ENCODE results near the gene LCN15.
"Not testable (repeated sequence)": the region's sequence is repeated elsewhere in the genome, so short reads cannot be mapped to it uniquely, and the experiment has no call there.

The LCN15 gene

DNA sequence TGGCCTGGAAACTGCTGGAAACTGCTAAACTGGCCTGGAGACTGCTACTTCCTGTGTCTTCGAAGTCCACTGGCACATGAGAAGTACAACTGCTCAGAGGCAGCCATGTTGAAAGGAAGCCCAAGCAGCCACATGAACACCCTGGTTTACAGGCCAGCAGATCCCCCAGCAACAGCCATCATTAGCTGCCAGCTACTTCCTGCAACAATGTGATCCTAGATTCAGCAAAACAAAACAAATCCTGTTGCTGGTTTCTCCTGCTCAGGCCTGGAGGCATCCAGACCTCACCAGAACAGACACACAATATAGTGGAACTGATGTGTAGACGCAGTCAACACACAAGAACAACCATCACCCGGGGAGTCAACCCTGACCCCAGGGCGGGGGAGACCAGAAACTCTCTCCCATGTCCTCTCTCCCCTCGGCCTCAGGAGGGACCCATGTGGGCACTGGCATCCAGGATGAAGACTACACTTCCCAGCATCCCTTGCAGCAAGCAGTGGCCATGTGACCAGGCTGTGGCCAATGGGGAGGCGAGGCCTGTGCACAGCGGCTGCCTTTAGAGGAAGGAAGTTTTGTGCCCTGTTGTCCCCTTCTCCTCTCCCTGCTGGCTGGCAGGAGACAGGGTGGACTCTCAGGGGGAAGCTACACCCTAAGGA, 9.2 kb upstream of the LCN15 start:
- DNase-seq: no peak

DNA sequence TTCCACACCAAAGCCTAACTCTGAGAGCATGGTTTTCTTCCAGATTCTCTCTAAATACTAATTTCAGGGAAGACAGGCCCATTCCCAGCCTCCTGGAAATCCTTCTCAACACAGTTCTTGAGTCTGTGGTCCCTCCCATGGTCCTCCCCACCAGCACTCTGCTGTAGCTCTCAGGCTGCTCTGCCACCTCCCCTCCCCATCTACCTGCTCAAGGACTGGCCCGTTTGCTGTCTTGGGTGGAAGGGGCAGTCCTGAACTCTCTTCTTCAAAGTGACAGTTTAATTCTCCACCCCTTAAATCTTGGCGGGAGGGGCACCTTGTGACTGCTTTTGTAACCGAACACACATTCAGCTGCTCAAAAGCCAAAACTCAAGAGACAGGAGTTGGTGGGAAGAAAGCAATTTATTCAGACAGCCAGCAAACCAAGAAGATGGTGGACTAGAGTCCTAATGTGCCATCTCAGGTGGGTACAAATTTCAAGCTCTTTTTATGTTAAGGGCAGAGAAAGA, 7.6 kb upstream of the LCN15 start:
- DNase-seq: no peak

DNA sequence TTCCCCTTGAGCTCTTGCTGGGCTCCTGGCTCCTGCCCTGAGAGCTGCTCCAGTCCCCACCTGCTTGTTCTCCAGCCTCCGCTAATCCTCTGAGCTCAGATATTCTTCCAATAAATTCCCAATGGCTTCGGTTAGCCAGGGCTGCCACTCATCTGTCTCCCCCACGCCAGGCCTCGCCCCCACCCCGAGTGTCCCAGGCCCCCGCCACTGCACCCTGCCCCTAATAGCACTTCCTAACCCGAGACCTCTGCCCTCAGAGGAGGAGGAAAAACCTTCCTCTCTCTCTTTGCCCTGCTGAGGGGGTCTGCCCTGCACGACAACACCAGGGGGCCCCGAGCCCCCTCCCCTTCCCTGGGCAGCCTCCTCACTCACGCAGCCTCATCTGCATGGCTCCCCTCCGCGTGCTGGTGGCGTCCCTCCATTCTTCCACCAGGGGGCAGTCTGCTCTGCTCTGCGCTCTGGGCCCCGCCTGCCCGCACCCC, 5.4 kb upstream of the LCN15 start:
- no peak for DNase-seq

- not testable (repeated sequence) for DNase-seq
Observed at GRCh38 chr9:136766410-136767120, 2.2 kb upstream of the LCN15 start.

GRCh38 chr9:136765745-136766409, 1.6 kb upstream of the LCN15 start:
- DNase-seq: not testable (repeated sequence)

DNA sequence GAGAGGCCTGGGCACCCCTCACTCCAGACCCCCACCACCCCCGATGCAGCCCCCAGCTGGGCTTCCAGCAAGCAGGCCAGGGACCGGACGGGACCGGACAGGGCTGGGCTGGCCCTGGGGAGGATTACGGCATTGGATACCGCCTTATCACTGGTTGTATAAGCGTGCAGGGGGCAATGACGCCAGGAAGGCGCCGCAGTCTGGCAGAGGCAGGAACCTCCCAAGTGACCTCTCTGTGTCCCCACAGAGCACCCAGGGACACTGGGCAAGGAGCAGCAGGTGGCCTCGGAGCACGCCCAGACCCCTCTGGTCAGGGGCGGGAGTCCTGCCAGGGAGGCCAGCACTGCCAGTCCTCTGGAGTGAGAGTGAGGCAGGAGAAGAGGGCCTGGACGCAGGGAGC, 723 bp upstream of the LCN15 start:
- DNase-seq: no peak

DNA sequence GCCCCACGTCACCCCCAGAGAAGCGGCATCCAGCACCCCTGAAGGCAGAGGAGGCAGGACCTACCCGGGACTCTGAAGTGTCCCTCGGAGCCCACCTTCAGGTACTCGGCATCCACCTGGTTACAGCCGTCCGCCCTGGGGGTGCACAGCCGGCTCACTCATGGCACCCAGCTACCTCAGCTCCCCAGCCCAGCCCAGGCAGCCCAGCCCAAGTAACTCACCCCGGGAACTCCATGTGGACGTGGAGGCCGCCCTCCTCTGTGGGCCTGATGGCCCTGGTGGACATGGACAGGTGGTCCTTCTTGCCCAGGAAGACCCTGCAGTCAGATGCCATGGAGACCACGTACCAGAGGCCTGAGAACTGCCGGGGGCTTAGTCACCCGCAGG, 676 bp downstream of the LCN15 start:
- no peak for DNase-seq

DNA sequence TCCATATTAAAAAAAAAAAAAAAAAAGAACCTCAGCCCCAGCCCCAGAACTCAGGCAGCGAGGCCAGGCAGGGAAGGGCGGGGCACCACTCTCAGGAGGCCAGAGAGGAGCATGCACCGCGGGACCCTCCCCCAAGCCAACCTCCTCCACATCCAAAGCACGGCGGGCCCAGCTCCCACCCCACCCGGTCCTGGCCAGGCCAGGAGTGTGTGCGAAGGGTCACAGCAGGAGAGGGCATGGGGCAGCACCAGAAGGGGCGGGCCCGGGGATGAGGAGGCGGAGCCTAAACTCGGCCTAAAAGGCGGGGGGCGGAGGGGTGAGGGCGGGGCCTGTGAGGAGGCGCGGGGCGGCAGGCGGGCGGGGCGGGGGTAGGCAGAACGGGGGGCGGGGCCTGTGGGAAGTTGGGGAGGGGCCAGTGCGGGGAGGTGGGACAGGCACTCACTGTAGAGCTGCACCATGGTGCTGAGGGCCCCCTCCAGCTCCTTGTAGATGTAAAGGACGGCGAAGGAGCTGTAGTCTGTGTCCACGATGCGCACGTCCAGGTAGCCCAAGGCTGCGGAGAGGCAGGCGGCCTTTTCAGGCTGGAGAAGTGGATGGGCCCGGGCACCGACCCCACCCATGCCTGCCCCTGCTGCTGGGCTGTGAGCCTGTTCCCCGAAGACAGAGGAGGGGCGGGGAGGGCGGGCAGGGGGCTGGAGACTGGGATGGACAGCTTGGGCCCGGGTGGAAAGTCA, 1.2 kb downstream of the LCN15 start:
- DNase-seq: peak in 1 of 2 experiments; percentile 20

GRCh38 chr9:136762221-136762691, 2.1 kb downstream of the LCN15 start:
- no peak for DNase-seq

- no peak for DNase-seq
Observed at GRCh38 chr9:136761545-136761981, 2.8 kb downstream of the LCN15 start.

- DNase-seq: not testable (repeated sequence)
Observed at GRCh38 chr9:136760834-136761544, 3.3 kb downstream of the LCN15 start.

- DNase-seq: no peak
Observed at GRCh38 chr9:136760424-136760823, 3.9 kb downstream of the LCN15 start.

- DNase-seq: no peak
Observed at GRCh38 chr9:136759436-136760325, 4.6 kb downstream of the LCN15 start.

GRCh38 chr9:136759001-136759400, 5.3 kb downstream of the LCN15 start:
- no peak for DNase-seq

- no peak for DNase-seq
Observed at GRCh38 chr9:136757751-136758140, 6.6 kb downstream of the LCN15 start.

- no peak for DNase-seq
Observed at GRCh38 chr9:136757328-136757727, 7.0 kb downstream of the LCN15 start.

DNA sequence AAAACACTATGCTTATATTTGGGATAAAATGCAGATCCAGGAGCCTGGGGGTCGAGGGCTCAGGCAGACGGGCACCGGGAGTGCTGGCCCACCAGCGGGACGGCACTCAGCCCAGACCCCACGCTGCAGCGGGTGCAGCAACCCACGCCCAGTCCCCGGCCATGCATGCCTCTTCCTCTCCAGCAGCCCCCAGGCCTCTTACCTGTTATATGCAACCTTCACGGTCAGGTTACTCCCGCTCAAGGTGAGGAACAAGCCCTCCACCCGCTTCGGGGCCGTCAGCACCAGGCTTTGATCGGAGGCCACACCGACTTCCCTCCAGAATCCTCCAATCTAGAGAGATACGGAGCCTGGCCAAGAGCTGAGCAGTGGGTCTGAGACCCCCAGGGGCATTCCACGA, 7.5 kb downstream of the LCN15 start:
- no peak for DNase-seq

DNA sequence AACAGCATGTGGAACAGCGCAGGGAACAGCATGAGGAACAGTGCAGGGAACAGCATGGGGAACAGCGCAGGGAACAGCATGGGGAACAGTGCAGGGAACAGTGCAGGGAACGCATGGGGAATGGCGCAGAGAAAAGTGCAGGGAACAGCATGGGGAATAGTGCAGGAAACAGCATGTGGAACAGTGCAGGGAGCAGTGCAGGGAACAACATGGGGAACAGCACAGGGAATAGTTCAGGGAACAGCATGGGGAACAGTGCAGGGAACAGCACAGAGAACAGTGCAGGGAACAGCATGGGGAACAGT, 8.2 kb downstream of the LCN15 start:
- DNase-seq: no peak

- DNase-seq: not testable (repeated sequence)
Observed at GRCh38 chr9:136755302-136756133, 8.8 kb downstream of the LCN15 start.

GRCh38 chr9:136754626-136755301, 9.6 kb downstream of the LCN15 start:
- DNase-seq: no peak
